DOHH2 (cell line): ENCODE measurements around the gene ITGA1.

ENCODE experiments used
- H3F3A ChIP-seq: fragments of 200-600 bp; sonication (generic), shearing (Covaris generic); 2 replicates; pipeline ENCODE4 v1.6.0; 2016; ENCODE audit warnings: antibody characterized with exemption, mild to moderate bottlenecking; ENCODE audit not compliant: control insufficient read depth, insufficient read depth
- H3K27ac ChIP-seq: fragments of 200-600 bp; sonication (generic); 2 replicates; pipeline ENCODE4 v1.5.1; 2014; ENCODE audit warnings: low read depth, mild to moderate bottlenecking, low read length, moderate library complexity
- H3K27me3 ChIP-seq: fragments of 200-600 bp; sonication (generic); 2 replicates; pipeline ENCODE4 v1.6.1; 2014; ENCODE audit warnings: mild to moderate bottlenecking, low read length, mixed read lengths; ENCODE audit not compliant: control insufficient read depth
- H3K36me3 ChIP-seq: fragments of 200-600 bp; sonication (generic); 2 replicates; pipeline ENCODE4 v1.6.1; 2014; ENCODE audit warnings: mild to moderate bottlenecking, low read length, moderate library complexity, mixed read lengths; ENCODE audit not compliant: control insufficient read depth
- H3K4me1 ChIP-seq: fragments of 200-600 bp; sonication (generic); 2 replicates; pipeline ENCODE4 v1.6.1; 2014; ENCODE audit warnings: mild to moderate bottlenecking, low read length, mixed read lengths; ENCODE audit not compliant: control insufficient read depth
- H3K4me2 ChIP-seq: fragments of 200-600 bp; sonication (generic); 2 replicates; pipeline ENCODE4 v1.6.0; 2014; ENCODE audit warnings: mild to moderate bottlenecking, low read length, moderate library complexity
- H3K4me3 ChIP-seq: fragments of 200-600 bp; sonication (generic); 2 replicates; pipeline ENCODE4 v1.5.1; 2014; ENCODE audit warnings: mild to moderate bottlenecking, low read length, mixed read lengths
- H3K79me2 ChIP-seq: fragments of 200-600 bp; sonication (generic); 2 replicates; pipeline ENCODE4 v1.6.1; 2014; ENCODE audit warnings: mild to moderate bottlenecking, low read length, mixed read lengths; ENCODE audit not compliant: control insufficient read depth
- H3K9me2 ChIP-seq: fragments of 200-600 bp; sonication (generic); replicated peaks from 2 replicates; pipeline ENCODE4 v1.6.1; 2014; ENCODE audit warnings: mild to moderate bottlenecking, low read length, mixed read lengths; ENCODE audit not compliant: control insufficient read depth
- H3K9me3 ChIP-seq: fragments of 200-600 bp; sonication (generic); 2 replicates; pipeline ENCODE4 v1.6.1; 2014; ENCODE audit warnings: antibody characterized with exemption, low read length, mixed read lengths; ENCODE audit not compliant: control insufficient read depth, insufficient read depth
- H4K20me1 ChIP-seq: fragments of 200-600 bp; sonication (generic); 2 replicates; pipeline ENCODE4 v1.6.0; 2014; ENCODE audit warnings: low read depth, mild to moderate bottlenecking, antibody characterized with exemption, low read length, moderate library complexity; ENCODE audit not compliant: control insufficient read depth, insufficient read depth
- CTCF ChIP-seq: fragments of 200-600 bp; sonication (generic); IDR thresholded peaks from one replicate; pipeline ENCODE4 v1.5.1; 2014; ENCODE audit warnings: antibody characterized with exemption, mild to moderate bottlenecking, low read depth, low read length; ENCODE audit not compliant: poor library complexity, severe bottlenecking
- EZH2phosphoT487 ChIP-seq: fragments of 200-600 bp; sonication (generic); IDR thresholded peaks from 2 replicates; pipeline ENCODE4 v1.6.1; 2017; ENCODE audit warnings: borderline replicate concordance, mild to moderate bottlenecking, antibody characterized with exemption, low read length, moderate library complexity, mixed read lengths

The ITGA1 gene

DNA sequence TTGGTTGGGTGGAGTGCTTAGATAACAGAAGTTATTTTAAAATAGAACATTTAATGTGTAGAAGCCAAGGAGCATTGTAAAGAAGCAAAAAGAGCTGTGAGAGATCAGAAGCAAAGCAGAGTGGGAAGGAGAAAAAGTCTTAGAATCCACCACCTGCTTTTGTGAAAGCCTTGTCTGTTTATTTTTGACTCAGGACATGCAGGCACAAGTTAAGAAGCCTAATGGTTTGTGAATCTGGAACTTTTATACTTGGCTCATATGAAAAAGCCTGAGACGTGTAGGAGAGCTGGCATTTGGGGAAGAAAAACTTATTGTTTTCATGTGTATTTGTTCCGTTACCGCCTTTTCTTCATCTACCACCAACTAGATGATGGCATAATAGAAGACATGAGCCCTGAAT, 163.0 kb downstream of the ITGA1 start:
- TF ChIP-seq CTCF (no peak), EZH2phosphoT487 (no peak)
- Histone ChIP-seq H3K9me2 (no peaks in the 10 kb centered on the region), H3K27me3 (peaks cover 12% of the 10 kb centered on the region), H3K4me3 (no peak overlapping the region), H3K36me3 (no peaks in the 10 kb centered on the region), H3K9me3 (no peaks in the 10 kb centered on the region), H3K4me1 (no peaks in the 10 kb centered on the region), H3K79me2 (no peaks in the 10 kb centered on the region), H3K4me2 (no peak overlapping the region), H4K20me1 (no peaks in the 10 kb centered on the region), H3K27ac (no peak overlapping the region), H3F3A (no peaks in the 10 kb centered on the region)

DNA sequence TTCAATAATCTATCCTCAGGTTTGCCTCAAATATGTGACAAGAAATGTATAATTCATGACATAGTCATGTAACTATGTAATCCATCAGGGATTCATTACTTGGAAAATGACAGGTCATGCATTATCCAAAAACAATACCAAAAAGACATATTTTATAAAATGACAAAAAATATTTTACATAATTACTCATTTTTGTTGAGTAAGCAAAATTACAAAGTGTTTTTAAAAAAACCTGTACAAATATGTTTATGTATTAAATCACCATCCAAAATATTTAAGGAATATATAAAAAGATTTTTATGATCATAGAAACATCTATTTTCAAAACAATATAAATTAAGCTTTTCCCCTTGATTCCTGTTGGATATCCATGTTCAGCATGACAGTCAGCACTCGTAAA, 164.8 kb downstream of the ITGA1 start:
- H3K36me3 ChIP-seq, result no peaks in the 10 kb centered on the region
- no peaks in the 10 kb centered on the region for H4K20me1 ChIP-seq
- no peaks in the 10 kb centered on the region for H3K4me1 ChIP-seq
- H3F3A ChIP-seq, result no peaks in the 10 kb centered on the region
- no peaks in the 10 kb centered on the region for H3K9me3 ChIP-seq
- H3K4me3 ChIP-seq, result no peak overlapping the region
- H3K4me2 ChIP-seq, result no peak overlapping the region
- no peaks in the 10 kb centered on the region for H3K9me2 ChIP-seq
- no peaks in the 10 kb centered on the region for H3K79me2 ChIP-seq
- no peaks in the 10 kb centered on the region for H3K27me3 ChIP-seq
- TF ChIP-seq CTCF (no peak), EZH2phosphoT487 (no peak)
- H3K27ac ChIP-seq, result no peak overlapping the region

GRCh38 chr5:52956014-52956413, 168.3 kb downstream of the ITGA1 start:
- no peaks in the 10 kb centered on the region for H3K4me1 ChIP-seq
- no peaks in the 10 kb centered on the region for H3F3A ChIP-seq
- no peak overlapping the region for H3K4me3 ChIP-seq
- no peaks in the 10 kb centered on the region for H3K9me2 ChIP-seq
- H3K9me3 ChIP-seq, result no peaks in the 10 kb centered on the region
- no peaks in the 10 kb centered on the region for H3K36me3 ChIP-seq
- H3K27me3 ChIP-seq, result no peaks in the 10 kb centered on the region
- H3K4me2 ChIP-seq, result no peak overlapping the region
- no peak overlapping the region for H3K27ac ChIP-seq
- no peaks in the 10 kb centered on the region for H4K20me1 ChIP-seq
- no peaks in the 10 kb centered on the region for H3K79me2 ChIP-seq
- TF ChIP-seq EZH2phosphoT487 (no peak), CTCF (no peak)
